Vagina (tissue), 2 donors: ENCODE measurements around the gene AGBL4. TPM values are rescaled to one million over a fixed set of nuclear protein-coding genes. Genes with fewer than 3 reads are reported as not detected.
"Not testable (repeated sequence)": the region's sequence is repeated elsewhere in the genome, so short reads cannot be mapped to it uniquely, and the experiment has no call there.

ENCODE experiments used
- DNase-seq, 2 donors: peaks; one replicate each; pipeline ENCODE4 v3.0.0-alpha.2; 2017; ENCODE audit errors: extremely low spot score in 2 of 2
- H3K27ac ChIP-seq: fragments of 200-600 bp; sonication (generic); one replicate; pipeline ENCODE4 v1.5.1; 2019
- H3K27me3 ChIP-seq: fragments of 200-600 bp; sonication (generic); one replicate; pipeline ENCODE4 v1.5.1; 2019
- H3K36me3 ChIP-seq, 2 donors: fragments of 200-600 bp; sonication (generic); one replicate each; pipeline ENCODE4 v1.5.1; 2017 to 2019
- H3K4me1 ChIP-seq: fragments of 200-600 bp; sonication (generic); one replicate; pipeline ENCODE4 v1.5.1; 2019
- H3K4me3 ChIP-seq, 2 donors: fragments of 200-600 bp; sonication (generic); 1 replicate in 1 of 2; 2 replicates in 1 of 2; pipeline ENCODE4 v1.5.1; 2016 to 2019
- H3K9me3 ChIP-seq: fragments of 200-600 bp; sonication (generic); one replicate; pipeline ENCODE4 v1.5.1; 2019
- POLR2A ChIP-seq, 2 donors: fragments of 450-650 bp; IDR thresholded peaks; one replicate each; pipeline ENCODE4 v1.6.1; 2017; ENCODE audit warnings: antibody characterized with exemption in 2 of 2, mild to moderate bottlenecking in 2 of 2, moderate library complexity in 2 of 2
- POLR2AphosphoS5 ChIP-seq, 2 donors: sonication (generic); formaldehyde crosslinking; IDR thresholded peaks; one replicate each; pipeline ENCODE4 v1.9.0; 2017; ENCODE audit warnings: antibody characterized with exemption in 2 of 2, mild to moderate bottlenecking in 2 of 2, low read depth in 1 of 2; ENCODE audit not compliant: insufficient read depth in 1 of 2
- intact Hi-C: fragments of 100-400 bp; cut with DNase I; formaldehyde crosslinking; loops from one replicate; pipeline ENCODE4 v1.15.1; 2023
- total RNA-seq: library from RNA; depleted of rRNA; stranded (reverse); fragments of >200 nt; gene quantifications from one replicate; pipeline ENCODE4 v1.2.3, GENCODE V29; 2016
- TF ChIP-seq, protein P1 (sequence below), 3 experiments: fragments of 450-650 bp in 2 of 3; fragments of 200-600 bp in 1 of 3; sonication (generic) in 1 of 3; IDR thresholded peaks; one replicate each; pipeline ENCODE4 v1.5.1; 2017 to 2019; ENCODE audit warnings: antibody characterized with exemption in 3 of 3, mild to moderate bottlenecking in 2 of 3, moderate library complexity in 2 of 3

Gene AGBL4
- total RNA-seq, 1 donor from 2014 or later = not detected

DNA sequence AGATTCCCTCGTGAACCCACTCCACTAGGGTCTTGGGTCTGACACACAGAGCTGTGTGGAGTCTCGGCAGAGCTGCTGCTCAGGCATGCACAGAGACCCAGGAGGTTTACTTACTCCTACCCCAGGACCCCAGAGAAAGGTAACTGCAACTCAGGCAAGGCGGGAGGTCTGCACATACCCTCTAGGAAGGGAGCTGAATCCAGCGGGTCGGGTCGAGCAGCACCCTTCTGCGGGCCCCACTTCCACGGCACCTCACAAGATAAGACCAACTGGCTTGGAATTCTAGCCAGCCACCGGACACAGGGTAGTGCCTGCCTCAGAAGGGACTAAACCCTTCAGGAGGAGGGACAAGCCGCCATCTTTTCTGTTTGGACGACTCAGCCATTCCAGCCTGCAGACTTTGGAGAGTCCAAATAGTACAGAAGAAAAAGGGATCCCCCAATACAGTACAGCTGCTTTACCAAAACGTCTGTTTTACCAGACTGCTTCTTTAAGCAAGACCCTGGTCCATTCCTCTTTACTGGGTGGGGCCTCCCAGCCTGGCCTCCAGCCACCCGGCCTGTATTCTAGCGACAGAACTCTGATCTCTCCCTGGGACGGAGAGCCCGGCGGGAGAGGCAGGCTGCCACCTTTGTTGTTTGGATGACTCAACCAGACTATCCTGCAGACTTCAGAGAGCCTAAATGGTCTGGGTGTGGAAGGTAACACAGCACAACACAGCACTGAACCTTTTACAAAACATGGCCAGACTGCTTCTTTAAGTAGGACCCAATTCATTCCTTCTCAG is 692.5 kb downstream of the AGBL4 start:
- TF ChIP-seq, protein P1, sequence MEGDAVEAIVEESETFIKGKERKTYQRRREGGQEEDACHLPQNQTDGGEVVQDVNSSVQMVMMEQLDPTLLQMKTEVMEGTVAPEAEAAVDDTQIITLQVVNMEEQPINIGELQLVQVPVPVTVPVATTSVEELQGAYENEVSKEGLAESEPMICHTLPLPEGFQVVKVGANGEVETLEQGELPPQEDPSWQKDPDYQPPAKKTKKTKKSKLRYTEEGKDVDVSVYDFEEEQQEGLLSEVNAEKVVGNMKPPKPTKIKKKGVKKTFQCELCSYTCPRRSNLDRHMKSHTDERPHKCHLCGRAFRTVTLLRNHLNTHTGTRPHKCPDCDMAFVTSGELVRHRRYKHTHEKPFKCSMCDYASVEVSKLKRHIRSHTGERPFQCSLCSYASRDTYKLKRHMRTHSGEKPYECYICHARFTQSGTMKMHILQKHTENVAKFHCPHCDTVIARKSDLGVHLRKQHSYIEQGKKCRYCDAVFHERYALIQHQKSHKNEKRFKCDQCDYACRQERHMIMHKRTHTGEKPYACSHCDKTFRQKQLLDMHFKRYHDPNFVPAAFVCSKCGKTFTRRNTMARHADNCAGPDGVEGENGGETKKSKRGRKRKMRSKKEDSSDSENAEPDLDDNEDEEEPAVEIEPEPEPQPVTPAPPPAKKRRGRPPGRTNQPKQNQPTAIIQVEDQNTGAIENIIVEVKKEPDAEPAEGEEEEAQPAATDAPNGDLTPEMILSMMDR (IDR thresholded peaks at IDR 0.05) = no peak
- TF ChIP-seq POLR2AphosphoS5 (IDR thresholded peaks at IDR 0.05; ENCODE audit: insufficient read depth in 1 of 2, low read depth in 1 of 2) = no peak
- TF ChIP-seq POLR2A (IDR thresholded peaks at IDR 0.05) = no peak
- H3K36me3 ChIP-seq = no peaks in the 10 kb centered on the region
- no peak for DNase-seq
- H3K9me3 ChIP-seq = no peaks in the 10 kb centered on the region
- intact Hi-C loops = loop anchor here (2.0 kb wide), 1 partner anchor 28 kb away; no protein-coding TSS in a partner anchor
- H3K4me3 ChIP-seq = no peak overlapping the region
- H3K4me1 ChIP-seq = no peaks in the 10 kb centered on the region
- no peaks in the 10 kb centered on the region for H3K27me3 ChIP-seq
- H3K27ac ChIP-seq = no peak overlapping the region

DNA sequence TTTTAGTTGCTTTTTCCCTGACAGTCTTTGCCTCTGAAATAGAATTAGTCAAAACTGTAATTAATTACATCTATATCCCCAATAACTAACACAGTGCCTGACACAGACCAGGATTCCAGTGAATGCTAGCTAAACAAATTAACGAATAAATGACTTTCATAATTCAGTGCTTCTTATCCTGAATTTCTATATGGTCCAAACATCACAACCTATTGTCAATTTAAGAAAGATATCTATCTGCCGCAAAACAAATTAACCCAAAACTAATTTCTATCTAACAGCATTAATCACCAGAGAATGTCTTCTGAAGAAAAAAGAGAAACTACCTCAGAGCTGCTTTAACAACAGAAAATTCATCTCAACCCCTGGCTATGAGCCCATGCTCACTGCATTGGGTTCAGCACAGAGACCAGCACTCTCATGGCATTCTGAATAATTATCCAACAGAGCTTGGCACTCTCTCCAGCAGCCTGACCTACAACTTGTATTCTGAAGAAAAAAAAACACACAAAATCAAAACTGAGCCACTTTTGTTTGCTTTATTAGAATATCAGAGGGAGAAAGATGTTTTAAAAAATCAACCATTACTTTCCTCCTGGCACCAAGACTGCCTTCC is 699.7 kb downstream of the AGBL4 start:
- Histone ChIP-seq H3K27me3 (no peaks in the 10 kb centered on the region), H3K4me3 (no peak overlapping the region), H3K36me3 (no peaks in the 10 kb centered on the region), H3K9me3 (no peaks in the 10 kb centered on the region), H3K4me1 (no peaks in the 10 kb centered on the region), H3K27ac (no peak overlapping the region)
- no peak for DNase-seq
- intact Hi-C loops = no loop called here
- TF ChIP-seq, protein P1 (IDR thresholded peaks at IDR 0.05) = no peak
- TF ChIP-seq POLR2AphosphoS5 (IDR thresholded peaks at IDR 0.05; ENCODE audit: insufficient read depth in 1 of 2, low read depth in 1 of 2) (no peak), POLR2A (IDR thresholded peaks at IDR 0.05) (no peak)

DNA sequence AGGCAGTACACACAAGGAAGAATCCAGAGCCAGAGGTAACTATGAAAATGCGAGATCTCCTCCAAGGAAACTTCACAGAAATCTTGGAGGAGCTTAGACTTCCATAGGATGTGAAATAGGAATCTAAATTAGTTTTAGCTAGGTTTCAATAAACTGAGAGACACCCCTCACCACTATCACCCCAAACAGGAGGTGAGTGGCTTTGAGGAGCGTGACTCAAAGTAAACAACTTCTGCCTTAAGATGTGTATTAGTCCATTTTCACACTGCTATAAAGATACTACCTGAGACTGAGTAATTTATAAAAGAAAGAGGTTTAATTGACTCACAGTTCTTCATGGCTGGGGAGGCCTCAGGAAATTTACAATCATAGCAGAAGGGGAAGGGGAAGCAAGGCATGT is 703.3 kb downstream of the AGBL4 start:
- H3K27me3 ChIP-seq, H3K36me3 ChIP-seq, DNase-seq: not testable (repeated sequence)

DNA sequence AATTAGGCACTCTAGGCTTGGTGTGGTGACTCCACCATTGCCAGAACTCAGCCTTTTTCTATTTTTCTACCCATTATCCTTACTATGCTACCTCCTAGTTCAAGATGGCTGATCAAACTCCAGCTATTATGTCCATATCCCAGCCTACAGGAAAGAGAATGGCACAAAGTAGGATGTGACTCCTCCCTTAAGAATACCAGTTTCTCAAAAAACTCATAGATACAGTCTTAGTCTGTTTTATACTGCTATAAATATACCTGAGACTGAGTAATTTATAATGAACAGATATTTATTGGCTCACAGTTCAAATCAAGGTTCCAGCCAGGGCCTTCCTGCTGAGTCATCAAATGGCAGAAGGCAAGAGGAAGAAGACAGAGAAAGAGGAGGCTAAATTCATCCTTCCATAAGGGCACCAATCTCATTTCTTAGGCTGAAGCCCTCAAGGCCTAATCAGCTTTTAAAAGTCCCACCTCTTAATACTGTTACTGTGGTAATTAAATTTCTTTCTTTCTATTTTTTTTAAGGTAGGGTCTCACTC is 704.3 kb downstream of the AGBL4 start:
- Histone ChIP-seq H3K4me3 (no peak overlapping the region), H3K27ac (no peak overlapping the region), H3K36me3 (no peaks in the 10 kb centered on the region), H3K27me3 (no peaks in the 10 kb centered on the region), H3K9me3 (no peaks in the 10 kb centered on the region), H3K4me1 (no peaks in the 10 kb centered on the region)
- TF ChIP-seq, protein P1 (IDR thresholded peaks at IDR 0.05) = no peak
- no peak for TF ChIP-seq POLR2AphosphoS5 (IDR thresholded peaks at IDR 0.05; ENCODE audit: insufficient read depth in 1 of 2, low read depth in 1 of 2)
- no peak for TF ChIP-seq POLR2A (IDR thresholded peaks at IDR 0.05)
- intact Hi-C loops = no loop called here
- no peak for DNase-seq

More for the DNA sequence above, 703.3 kb downstream of the AGBL4 start:
- H3K9me3 ChIP-seq, H3K4me1 ChIP-seq, H3K4me3 ChIP-seq, intact Hi-C loops, H3K27ac ChIP-seq: not testable (repeated sequence)

DNA sequence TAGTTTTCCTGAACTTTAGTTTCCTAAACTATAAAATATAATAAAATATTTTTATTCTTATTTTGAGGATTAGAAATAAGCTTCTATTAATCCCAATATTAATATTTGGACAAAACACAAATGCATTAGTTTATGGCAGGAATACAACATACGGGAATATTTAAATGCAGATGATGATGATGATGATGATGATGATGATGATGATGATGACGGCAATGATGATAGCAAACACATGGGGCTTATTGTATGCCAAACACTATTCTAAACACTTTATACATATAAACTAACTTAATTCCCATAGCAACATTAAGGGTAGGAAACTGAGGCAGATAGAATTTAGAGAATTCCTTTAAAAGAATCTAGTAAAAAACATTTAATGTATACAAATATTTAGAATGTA is 705.5 kb downstream of the AGBL4 start:
- H3K4me3 ChIP-seq = no peak overlapping the region
- no peak for DNase-seq
- intact Hi-C loops = no loop called here
- no peaks in the 10 kb centered on the region for H3K27me3 ChIP-seq
- H3K4me1 ChIP-seq = no peaks in the 10 kb centered on the region
- no peak overlapping the region for H3K27ac ChIP-seq
- TF ChIP-seq POLR2A (IDR thresholded peaks at IDR 0.05) = no peak
- no peak for TF ChIP-seq POLR2AphosphoS5 (IDR thresholded peaks at IDR 0.05; ENCODE audit: insufficient read depth in 1 of 2, low read depth in 1 of 2)
- TF ChIP-seq, protein P1 (IDR thresholded peaks at IDR 0.05) = no peak
- no peaks in the 10 kb centered on the region for H3K36me3 ChIP-seq
- no peaks in the 10 kb centered on the region for H3K9me3 ChIP-seq
